Pancreas (tissue), 10 donors: ENCODE measurements around the gene PFKFB4. TPM values are rescaled to one million over a fixed set of nuclear protein-coding genes. Genes with fewer than 3 reads are reported as not detected.

Source experiments
- ATAC-seq, 4 donors: fragments of 200-7000 bp; cut with Tn5 transposase; one replicate each; pipeline versions ENCODE4 v1.8.0 to v1.9.1; 2020; ENCODE audit warnings: mild to moderate bottlenecking in 4 of 4, moderate library complexity in 4 of 4
- DNase-seq, 6 donors: peaks; one replicate each; pipeline ENCODE4 v3.0.0-alpha.2; 2020
- FAIRE-seq: peaks from 2 replicates; lab custom pipeline; 2012; peaks lifted over from hg19 to GRCh38; lab: Jason Lieb, UNC
- H3K27ac ChIP-seq, 4 donors: fragments of 200-600 bp; sonication (generic); 1 replicate in 3 of 4; 2 replicates in 1 of 4; pipeline versions ENCODE4 v1.5.0 to v1.8.0; 2020
- H3K27me3 ChIP-seq, 4 donors: fragments of 200-600 bp; one replicate each; pipeline ENCODE4 v1.8.0; 2021
- H3K36me3 ChIP-seq, 3 donors: fragments of 200-600 bp; sonication (generic) in 1 of 3; one replicate each; pipeline versions ENCODE4 v1.5.0 to v1.8.0; 2020 to 2021
- H3K4me1 ChIP-seq, 3 donors: fragments of 200-600 bp; one replicate each; pipeline ENCODE4 v1.8.0; 2021
- H3K4me3 ChIP-seq, 4 donors: fragments of 200-600 bp; sonication (generic) in 2 of 4; one replicate each; pipeline versions ENCODE4 v1.5.0 to v1.8.0; 2020 to 2021
- H3K9me3 ChIP-seq, 4 donors: fragments of 200-600 bp; one replicate each; pipeline ENCODE4 v1.8.0; 2021
- WGBS, 2 donors: extraction: QIAGEN DNeasy Blood & Tissue Kit; methylation state at CpG; one replicate each; pipeline ENCODE4 v1.1.7; 2013; 5-methylcytosine and 5-hydroxymethylcytosine counted together
- intact Hi-C, 3 donors: fragments of 100-400 bp; cut with DNase I; formaldehyde crosslinking; loops; one replicate each; pipeline versions ENCODE4 v1.11.1 to v1.14.2; 2022
- polyA plus RNA-seq, 2 donors: library from polyadenylated mRNA; stranded (reverse); fragments of 200-250 nt; gene quantifications; one replicate each; pipeline ENCODE4 v1.2.3, GENCODE V29; 2013
- total RNA-seq, 6 donors: library from RNA; stranded (reverse); fragmentation: NEBNext Ultra II Directional in 4 of 6; extraction: Animal tissue kit (Norgen Biotek cat#: 25700) in 4 of 6; gene quantifications; one replicate each; pipeline versions ENCODE4 v1.2.1 to v1.2.4, GENCODE V29; 2021 to 2023
- TF ChIP-seq, protein P1 (sequence below), 4 donors: fragments of 200-600 bp; sonication (generic) in 3 of 4; IDR thresholded peaks; one replicate each; pipeline versions ENCODE4 v1.5.0 to v1.8.0; 2021; ENCODE audit warnings: antibody characterized with exemption in 4 of 4
- donor health status: healthy with polysubstance abuse.
- donor health status: DM: no; HTN: no; CAD: no; lungs with moderate emphysema.
- donor health status: DM: no; HTN: no; CAD: no.
- donor health status: control.
- donor health status: control.
- donor health status: Bipolar disorder and iron deficiency.
- donor health status: DM: yes; HTN: yes; CAD: no.
- donor health status: DM: no; HTN: no; CAD: no.
- donor health status: DM: no; HTN: no; CAD: no.
- donor health status: DM: yes; HTN: yes; CAD: no.

PFKFB4 gene
- total RNA-seq (10 to 100 TPM in 1 of 6 donors, 1 to 10 TPM in 5; 7.4 to 12.2 (median 8.2) TPM), polyA plus RNA-seq (10 to 100 TPM in 1 of 2 donors, 1 to 10 TPM in 1; 8.1 to 11.4 TPM)

DNA sequence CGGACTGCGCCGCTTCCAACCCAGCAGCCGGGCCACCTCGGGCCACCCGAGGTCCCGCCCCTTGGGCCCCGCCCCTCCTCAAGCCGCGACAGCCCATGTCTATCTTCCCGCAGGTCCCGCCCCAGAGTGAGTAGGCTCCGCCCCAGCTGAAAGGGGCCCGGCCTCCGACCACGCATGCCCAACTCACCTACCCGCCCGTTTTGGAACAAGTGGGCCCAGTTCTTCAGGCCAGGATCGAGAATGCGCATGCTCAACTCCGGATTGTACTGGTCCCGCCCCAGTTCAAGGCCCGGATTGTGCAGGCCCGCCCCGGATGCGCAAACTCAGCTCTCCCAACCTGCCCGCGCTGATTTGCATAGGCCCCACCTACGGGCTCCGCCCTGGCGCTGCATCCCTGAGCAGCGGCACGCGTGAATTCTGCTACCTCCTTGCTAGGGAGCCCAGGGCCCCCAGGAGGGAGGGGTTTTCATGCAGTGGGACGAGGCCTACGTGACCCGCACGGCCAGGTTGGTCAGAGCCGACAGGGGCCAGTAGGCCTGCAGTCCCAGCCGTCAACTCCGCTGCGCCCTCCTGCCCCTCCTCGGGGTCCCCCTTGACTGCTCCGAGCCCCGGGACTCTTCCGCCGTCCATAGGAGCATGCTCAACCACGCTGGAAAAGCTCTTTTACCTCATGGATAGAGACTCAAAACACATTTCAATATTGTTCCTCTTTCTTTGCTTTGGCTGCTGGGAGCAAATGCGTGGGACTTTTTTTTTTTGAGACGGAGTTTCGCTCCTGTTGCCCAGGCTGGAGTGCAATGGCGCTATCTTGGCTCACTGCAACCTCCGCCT lies at the start of gene PFKFB4:
PFKFB4 (minus strand) TSS at position 8 of the 831 bp plus-strand sequence. CDS start 26 bp downstream, outside the sequence.
- intact Hi-C loops, result no loop called here
- peak; percentile 87 for FAIRE-seq
- Histone ChIP-seq H3K27ac (peak within 1 kb of the TSS; percentile 6 to 48 (median 22)), H3K4me1 (peaks cover 25 to 32% (median 31%) of the 10 kb centered on the region in 3 donors), H3K9me3 (no peaks in the 10 kb centered on the region), H3K36me3 (no peaks in the 10 kb centered on the region), H3K27me3 (no peaks in the 10 kb centered on the region), H3K4me3 (peak within 1 kb of the TSS; percentile 26 to 66 (median 46))
- WGBS, 2 donors, result 0 to 1% methylated on average over 51 to 53 of the region's 53 CpGs
- DNase-seq, result peak; percentile 98 to 100 (median 100)
- peak; percentile 83 to 89 (median 85) for ATAC-seq
- TF ChIP-seq, protein P1, sequence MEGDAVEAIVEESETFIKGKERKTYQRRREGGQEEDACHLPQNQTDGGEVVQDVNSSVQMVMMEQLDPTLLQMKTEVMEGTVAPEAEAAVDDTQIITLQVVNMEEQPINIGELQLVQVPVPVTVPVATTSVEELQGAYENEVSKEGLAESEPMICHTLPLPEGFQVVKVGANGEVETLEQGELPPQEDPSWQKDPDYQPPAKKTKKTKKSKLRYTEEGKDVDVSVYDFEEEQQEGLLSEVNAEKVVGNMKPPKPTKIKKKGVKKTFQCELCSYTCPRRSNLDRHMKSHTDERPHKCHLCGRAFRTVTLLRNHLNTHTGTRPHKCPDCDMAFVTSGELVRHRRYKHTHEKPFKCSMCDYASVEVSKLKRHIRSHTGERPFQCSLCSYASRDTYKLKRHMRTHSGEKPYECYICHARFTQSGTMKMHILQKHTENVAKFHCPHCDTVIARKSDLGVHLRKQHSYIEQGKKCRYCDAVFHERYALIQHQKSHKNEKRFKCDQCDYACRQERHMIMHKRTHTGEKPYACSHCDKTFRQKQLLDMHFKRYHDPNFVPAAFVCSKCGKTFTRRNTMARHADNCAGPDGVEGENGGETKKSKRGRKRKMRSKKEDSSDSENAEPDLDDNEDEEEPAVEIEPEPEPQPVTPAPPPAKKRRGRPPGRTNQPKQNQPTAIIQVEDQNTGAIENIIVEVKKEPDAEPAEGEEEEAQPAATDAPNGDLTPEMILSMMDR (IDR thresholded peaks at IDR 0.05), result no peak

DNA sequence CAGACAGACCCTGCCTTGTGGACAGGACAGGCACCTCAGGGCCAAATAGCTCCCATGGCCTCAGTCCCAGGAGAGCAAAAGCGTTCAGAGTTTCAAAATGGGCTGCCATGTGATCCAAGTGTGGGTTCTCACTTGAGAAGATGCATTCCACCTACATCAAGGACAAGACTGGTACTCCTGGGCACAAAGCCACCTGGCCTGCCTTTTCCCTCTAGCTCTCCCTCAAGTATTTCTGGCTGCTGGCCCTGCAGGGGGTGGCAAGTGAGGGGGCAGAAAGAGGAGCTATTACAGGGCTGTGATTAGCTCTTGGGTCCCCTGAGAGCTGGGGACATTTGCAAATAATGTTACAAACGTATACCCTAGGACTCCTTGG lies 45.0 kb upstream of the PFKFB4 start:
- ATAC-seq, result no peak
- WGBS, 2 donors, result 65 to 93% methylated on average over 2 of the region's 2 CpGs

DNA sequence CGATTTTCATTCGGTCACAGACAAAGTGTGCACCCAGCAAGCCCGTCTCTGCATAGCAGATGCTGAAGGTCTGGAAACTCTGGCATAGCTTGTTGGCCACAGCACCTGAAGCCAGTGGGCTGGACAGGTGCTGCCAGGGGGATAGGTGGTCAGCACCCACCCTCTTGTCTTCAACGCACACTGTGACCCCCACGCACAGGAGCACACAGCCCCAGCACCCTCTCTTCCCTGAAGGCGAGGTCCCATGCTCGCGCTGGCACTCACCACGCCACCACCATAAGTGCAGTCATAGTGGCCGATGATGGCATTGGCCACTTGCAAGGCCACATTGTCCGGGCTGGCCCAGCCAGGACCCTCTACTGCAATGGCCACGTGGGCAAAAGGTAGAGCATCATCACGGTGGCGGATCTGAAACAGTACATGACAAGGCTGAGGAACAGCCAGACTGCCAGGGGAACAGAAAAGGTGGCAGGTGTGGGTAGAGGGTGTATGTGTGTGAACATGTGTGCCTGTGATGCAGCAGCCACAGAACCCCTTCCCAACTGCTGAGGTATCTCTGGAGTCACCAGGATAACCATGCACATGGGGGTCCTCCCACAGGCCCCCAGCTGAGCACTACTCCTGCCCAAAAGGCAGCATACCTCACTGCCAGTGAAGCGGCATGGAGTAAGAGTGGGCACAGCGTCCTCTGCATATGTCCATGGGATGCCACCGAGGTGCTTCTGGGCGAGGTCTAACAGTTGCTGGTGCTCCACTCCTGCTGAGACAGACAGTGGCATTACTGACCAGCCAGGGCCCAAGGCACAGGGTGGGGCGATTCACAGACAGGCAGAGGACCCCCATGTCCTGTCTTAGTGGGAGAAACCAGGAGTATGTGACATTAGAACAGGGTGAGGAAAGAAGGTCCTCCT lies 44.4 kb upstream of the PFKFB4 start:
- ATAC-seq (no peak), FAIRE-seq (no peak), DNase-seq (peak in 1 of 6 donors; percentile 52)
- TF ChIP-seq, protein P1 (IDR thresholded peaks at IDR 0.05), result no peak
- WGBS, 2 donors, result 93 to 94% methylated on average over 19 of the region's 19 CpGs
- intact Hi-C loops, result no loop called here
- no peaks in the 10 kb centered on the region for H3K9me3 ChIP-seq
- H3K4me3 ChIP-seq, result no peak overlapping the region
- no peak overlapping the region for H3K27ac ChIP-seq
- peaks cover 9 to 66% (median 44%) of the 10 kb centered on the region in 3 donors for H3K36me3 ChIP-seq
- no peaks in the 10 kb centered on the region for H3K27me3 ChIP-seq
- H3K4me1 ChIP-seq, result no peaks in the 10 kb centered on the region

More for the DNA sequence above, 45.0 kb upstream of the PFKFB4 start:
- TF ChIP-seq, protein P1 (IDR thresholded peaks at IDR 0.05), result no peak
- Histone ChIP-seq H3K27ac (no peak overlapping the region), H3K27me3 (no peaks in the 10 kb centered on the region), H3K4me1 (no peaks in the 10 kb centered on the region), H3K36me3 (peaks cover 9 to 66% (median 44%) of the 10 kb centered on the region in 3 donors), H3K4me3 (no peak overlapping the region), H3K9me3 (no peaks in the 10 kb centered on the region)
- intact Hi-C loops, result no loop called here
- DNase-seq (no peak), FAIRE-seq (no peak)

DNA sequence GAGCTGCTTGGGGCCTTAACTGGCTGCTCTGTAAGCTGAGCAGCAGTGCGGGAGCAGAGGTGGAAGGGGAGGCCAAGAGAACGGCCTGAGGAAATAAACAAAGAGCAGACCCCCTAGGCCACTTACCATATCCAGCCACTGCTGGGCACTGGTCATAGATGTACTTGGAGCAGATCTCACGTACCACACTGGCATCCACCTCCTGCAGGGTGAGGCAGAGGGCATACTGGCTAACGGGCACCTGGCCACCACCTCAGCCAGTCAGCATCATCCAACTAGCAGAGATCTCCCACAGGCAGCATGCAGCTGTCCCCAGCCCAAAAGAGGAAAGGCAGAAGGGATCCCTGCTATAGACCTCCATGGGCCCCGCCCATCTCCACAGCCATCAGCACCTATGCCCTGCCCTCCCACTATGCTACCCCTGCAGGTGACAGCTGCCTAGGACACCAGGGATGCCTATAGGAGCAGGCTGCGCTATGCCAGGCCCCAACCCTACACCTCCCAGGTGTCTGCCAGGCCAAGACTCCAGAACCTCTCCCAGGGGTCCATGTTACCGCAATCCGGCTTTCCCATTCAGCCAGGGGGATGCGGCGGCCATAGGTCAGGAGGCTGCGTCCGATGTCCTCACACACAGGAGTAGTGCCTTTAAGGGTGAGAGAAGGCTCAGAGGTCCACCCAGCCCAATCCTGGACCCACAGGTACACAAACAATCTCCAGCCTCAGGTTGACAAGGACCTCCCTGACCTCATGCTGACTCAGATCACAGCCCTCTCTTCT lies 43.1 kb upstream of the PFKFB4 start:
- Histone ChIP-seq H3K4me3 (no peak overlapping the region), H3K9me3 (no peaks in the 10 kb centered on the region), H3K27ac (no peak overlapping the region), H3K27me3 (no peaks in the 10 kb centered on the region), H3K4me1 (no peaks in the 10 kb centered on the region), H3K36me3 (peaks cover 3 to 54% (median 42%) of the 10 kb centered on the region in 3 donors)
- TF ChIP-seq, protein P1 (IDR thresholded peaks at IDR 0.05), result no peak
- intact Hi-C loops, result no loop called here
- WGBS, 2 donors, result 96 to 99% methylated on average over 12 of the region's 12 CpGs
- DNase-seq, result peak in 1 of 6 donors; percentile 21
- no peak for FAIRE-seq
- ATAC-seq, result no peak
